Endometrial microvascular endothelial cells (primary cell): ENCODE measurements around the gene NOX3. TPM values are rescaled to one million over a fixed set of nuclear protein-coding genes. Genes with fewer than 3 reads are reported as not detected.
"Not testable (repeated sequence)": the region's sequence is repeated elsewhere in the genome, so short reads cannot be mapped to it uniquely, and the experiment has no call there.

Experiments
- in situ Hi-C: cut with HindIII; loops from 2 replicates; pipeline ENCODE4 v1.10.0; 2017; ENCODE audit warnings: low sequenced_read_pairs, low pct_unique_long_range_greater_than_20kb; ENCODE audit errors: inconsistent ontology term
- total RNA-seq: library from RNA; depleted of rRNA; stranded (reverse); fragments of >200 nt; gene quantifications from one replicate; pipeline ENCODE4 v1.2.3, GENCODE V29; 2015; ENCODE audit errors: inconsistent ontology term

Gene NOX3
- total RNA-seq = not detected

DNA sequence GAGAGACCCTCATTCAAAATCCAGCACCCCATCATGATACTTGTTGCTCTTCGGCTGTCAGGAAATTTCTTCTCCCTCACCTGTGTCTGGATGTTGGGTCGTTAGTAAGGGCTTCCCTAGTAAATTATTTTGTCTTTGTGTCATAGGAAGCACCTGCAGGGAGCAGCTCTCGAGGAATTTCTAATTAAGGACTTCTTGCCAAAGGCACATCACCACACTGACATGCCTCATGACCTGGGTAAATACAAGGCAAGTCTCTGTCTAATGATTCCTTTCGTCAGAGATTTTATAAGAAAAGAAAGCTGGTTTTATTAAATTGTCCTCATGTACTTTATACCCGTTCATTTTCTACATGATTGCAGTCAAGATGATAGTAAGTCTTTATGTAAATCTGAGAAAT, at the start of gene NOX3:
TSS of gene NOX3 (minus strand) at position 74 of the 400 bp plus-strand sequence. CDS start at position 35, 39 bp downstream.
- in situ Hi-C loops = no loop called here

DNA sequence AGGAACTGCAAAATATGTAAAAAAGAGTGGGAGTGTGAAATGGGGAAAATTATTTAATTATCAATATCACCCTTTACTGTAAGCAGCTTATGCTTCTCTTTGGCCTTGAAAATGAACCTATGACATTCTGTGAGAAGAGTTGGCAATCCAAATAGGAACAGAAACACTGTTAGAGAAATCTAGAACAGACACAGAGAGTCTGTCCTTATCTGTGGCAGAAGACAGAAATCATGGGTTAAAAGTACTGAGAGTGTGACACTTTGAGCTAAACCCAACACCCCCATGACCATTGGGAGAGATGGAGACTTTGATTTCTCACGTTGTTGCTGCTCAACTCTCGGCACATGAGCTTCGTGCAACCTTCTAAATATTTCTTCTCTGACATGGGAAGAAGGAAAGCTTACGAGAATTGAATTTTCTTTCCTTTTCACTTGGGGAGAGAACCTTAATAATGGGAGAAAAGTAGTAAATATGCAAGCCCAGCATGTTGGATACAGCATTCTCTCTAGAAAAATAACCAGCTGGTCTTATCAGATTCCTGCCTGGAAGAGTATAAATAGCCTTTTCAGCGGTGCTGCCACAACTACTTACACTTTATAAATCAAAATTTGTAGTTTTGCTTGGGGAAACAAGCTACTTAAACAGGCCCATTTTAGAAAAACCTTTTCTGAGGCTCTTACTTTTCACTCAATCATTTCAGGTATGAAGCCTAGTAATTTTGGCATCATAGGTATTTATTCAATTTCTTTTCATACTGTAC, 49.4 kb upstream of the NOX3 start:
- in situ Hi-C loops = no loop called here

DNA sequence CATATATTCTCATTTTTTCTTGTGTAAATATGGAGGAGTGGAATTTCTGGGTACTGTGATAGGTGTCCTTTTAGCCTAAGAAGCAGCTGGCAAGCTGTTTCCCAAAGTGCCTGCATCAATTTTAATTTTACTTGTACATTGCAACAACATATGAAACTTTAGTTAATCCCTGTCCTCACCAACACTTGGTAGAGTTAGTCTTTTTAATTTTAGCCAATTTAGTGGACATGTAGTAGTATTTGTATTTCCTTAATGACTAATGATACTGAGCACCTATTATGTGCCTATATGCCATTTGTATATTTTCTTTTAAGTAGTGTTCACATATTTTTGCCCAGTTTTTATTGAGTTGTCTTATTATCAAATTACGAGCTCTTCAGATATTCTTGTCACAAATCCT, 46.8 kb upstream of the NOX3 start:
- in situ Hi-C loops = no loop called here

DNA sequence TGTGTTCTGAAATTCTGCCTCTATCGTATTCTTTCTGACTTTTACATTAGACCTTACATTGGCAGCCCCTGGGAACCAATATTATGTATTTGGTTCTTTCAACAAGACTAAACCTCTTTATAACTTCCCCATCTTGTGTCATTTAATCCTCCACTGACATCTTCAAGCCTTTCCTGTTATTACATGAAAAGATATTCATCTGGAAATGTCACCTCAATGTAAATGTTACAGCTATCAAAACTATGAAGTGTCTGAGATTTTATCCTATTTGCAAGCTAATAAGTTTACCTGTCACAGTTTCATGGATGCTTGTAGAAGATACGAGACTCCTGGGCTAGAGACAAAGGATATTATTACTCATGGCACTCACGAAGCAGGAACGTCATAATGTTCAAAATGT, 43.9 kb upstream of the NOX3 start:
- in situ Hi-C loops = no loop called here

- in situ Hi-C loops = no loop called here
Measured at GRCh38 chr6:155498370-155498769, 42.7 kb upstream of the NOX3 start.

DNA sequence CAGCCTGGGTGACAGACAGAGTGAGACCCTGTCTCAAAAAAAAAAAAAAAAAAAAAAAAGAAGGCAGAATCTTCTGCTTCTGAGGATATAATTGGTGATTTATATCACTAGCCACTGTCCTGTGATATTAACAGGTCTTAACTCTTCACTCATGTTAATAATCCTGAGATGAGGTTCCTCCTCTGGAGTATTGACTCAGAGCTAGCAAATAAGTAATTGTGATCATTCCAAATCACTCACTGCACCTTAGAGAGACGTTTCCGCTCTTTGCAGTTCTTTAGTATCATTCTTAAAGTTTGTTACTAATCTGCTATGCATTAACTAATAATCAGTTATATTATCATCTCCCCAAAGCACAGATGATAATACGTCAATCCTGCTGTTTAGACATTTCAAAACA, 41.6 kb upstream of the NOX3 start:
- in situ Hi-C loops = no loop called here

GRCh38 chr6:155495011-155495768, 39.6 kb upstream of the NOX3 start:
- in situ Hi-C loops = no loop called here

- in situ Hi-C loops = no loop called here
Measured at GRCh38 chr6:155493694-155494143, 38.1 kb upstream of the NOX3 start.

- in situ Hi-C loops = no loop called here
Measured at GRCh38 chr6:155493026-155493693, 37.5 kb upstream of the NOX3 start.

DNA sequence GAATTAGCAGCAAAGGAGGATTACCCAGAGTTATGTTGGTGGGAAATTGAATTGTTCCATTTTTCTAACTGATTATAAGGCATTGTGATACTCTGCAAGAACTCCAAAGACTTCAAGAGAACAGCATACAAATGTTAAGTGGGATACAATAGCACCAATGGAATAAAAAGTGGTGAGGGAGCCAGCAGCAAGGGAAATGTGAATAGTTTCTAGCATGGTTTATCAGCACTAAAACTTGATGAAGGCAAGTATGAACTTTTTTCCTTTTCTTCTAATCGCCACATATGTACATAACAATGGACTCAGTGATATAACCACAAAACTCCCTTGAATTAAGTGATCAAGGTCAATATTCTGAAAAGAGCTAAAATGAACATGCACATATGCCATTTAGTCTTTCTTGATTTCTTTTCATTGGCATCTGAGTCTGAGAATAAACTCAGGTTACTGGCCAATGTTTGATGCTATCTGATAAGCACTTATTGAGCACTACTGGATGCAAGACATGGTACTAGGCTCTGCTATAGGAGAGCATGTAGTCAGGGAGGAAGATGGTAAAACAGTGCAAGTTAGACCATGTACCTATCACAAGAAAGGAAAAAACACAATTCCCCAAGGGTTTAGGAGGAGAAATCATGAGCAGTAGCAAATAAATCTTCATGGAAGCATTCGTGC, 36.6 kb upstream of the NOX3 start:
- in situ Hi-C loops = no loop called here

DNA sequence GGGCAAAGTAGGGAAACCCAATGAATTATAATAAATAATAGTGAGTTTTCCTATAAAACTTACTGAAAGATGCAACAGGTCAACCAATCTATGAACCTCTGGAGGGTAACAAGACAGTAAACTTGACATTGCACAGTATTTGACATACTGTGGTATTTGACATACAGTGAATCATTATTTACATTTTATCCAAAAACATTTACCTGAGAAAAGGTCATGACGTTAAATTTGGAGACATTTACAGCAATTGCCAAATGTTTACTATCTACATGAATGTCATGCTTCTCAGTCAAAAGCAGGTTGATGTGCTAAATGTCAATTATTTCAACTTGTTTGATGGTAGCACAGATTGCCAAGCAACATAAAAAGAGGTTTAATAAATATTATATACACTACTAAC, 35.8 kb upstream of the NOX3 start:
- in situ Hi-C loops = no loop called here

DNA sequence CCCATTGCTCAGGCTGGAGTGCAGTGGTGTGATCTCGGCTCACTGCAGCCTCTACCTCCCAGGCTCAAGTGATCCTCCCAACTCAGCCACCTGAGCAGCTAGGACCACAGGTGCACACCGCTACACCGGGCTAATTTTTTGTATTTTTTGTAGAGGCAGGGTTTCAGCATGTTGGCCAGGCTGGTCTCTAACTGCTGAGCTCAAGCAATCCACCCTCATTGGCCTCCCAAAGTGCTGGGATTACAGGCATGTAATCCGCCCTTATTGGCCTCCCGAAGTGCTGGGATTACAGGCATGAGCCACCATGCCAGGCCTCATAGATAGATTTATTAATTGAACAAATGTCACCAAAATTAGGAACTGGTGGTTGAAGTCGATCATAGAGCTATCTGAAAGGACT, 32.6 kb upstream of the NOX3 start:
- in situ Hi-C loops = not testable (repeated sequence)

- in situ Hi-C loops = no loop called here
Measured at GRCh38 chr6:155487371-155488130, 31.9 kb upstream of the NOX3 start.

- in situ Hi-C loops = no loop called here
Measured at GRCh38 chr6:155486721-155487294, 31.2 kb upstream of the NOX3 start.

GRCh38 chr6:155485756-155486155, 30.1 kb upstream of the NOX3 start:
- in situ Hi-C loops = no loop called here

- in situ Hi-C loops = no loop called here
Measured at GRCh38 chr6:155483858-155484257, 28.2 kb upstream of the NOX3 start.

DNA sequence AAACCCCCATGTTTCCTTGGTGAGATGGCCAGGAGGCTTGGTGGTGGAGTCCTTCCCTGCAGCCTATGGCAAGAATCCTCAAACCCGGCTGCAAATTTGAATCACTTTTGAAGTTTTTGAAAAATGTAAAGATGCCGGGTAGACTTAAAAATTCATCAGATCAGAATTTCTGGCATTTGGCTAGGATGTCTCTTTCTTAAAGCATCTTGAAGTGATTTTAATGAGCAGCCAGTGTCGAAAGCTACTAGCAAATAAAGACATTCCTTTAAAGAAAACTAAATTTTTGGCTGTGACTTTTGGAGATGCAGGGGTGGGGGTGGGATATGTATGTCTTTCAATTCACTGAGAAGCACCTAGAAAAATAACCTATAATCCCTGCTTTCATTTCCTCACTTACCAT, 25.6 kb upstream of the NOX3 start:
- in situ Hi-C loops = no loop called here

GRCh38 chr6:155473741-155474140, 18.1 kb upstream of the NOX3 start:
- in situ Hi-C loops = no loop called here
